ENCODE measurements around the gene COPB2. TPM values are rescaled to one million over a fixed set of nuclear protein-coding genes. Genes with fewer than 3 reads are reported as not detected.
"Not testable (repeated sequence)": the region's sequence is repeated elsewhere in the genome, so short reads cannot be mapped to it uniquely, and the experiment has no call there.

The COPB2 gene
- total RNA-seq, 4 donors from 2014 or later, result 69.7 to 103 (median 87.2) TPM

GRCh38 chr3:139343895-139344856, 45.3 kb downstream of the COPB2 start, which contains the start of gene MRPS22:
TSS of gene MRPS22 (plus strand) at chr3:139344020. CDS start at chr3:139344027, 7 bp downstream.
- Histone ChIP-seq H3K9me3 (no peaks in the 10 kb centered on the region), H3K4me1 (peaks cover 0 to 21% (median 2%) of the 10 kb centered on the region in 4 donors), H3K27me3 (no peaks in the 10 kb centered on the region), H3K27ac (peak within 1 kb of the TSS; percentile 80 to 94 (median 84)), H3K4me3 (peak within 1 kb of the TSS; percentile 72 to 96 (median 86)), H3K36me3 (peaks cover 0 to 33% (median 0%) of the 10 kb centered on the region in 3 donors)
- TF ChIP-seq POLR2A (IDR thresholded peaks at IDR 0.05) (peak; percentile 11 to 42), CTCF (IDR thresholded peaks at IDR 0.05) (no peak)
- DNase-seq, result peak; percentile 81 to 93 (median 84)

GRCh38 chr3:139342054-139342453, 47.4 kb downstream of the COPB2 start:
- H3K4me1 ChIP-seq, result peaks cover 0 to 21% (median 2%) of the 10 kb centered on the region in 4 donors
- no peak for DNase-seq
- no peaks in the 10 kb centered on the region for H3K9me3 ChIP-seq
- TF ChIP-seq POLR2A (IDR thresholded peaks at IDR 0.05) (no peak), CTCF (IDR thresholded peaks at IDR 0.05) (no peak)
- no peaks in the 10 kb centered on the region for H3K27me3 ChIP-seq
- H3K4me3 ChIP-seq, result no peak overlapping the region
- peaks cover 0 to 12% (median 0%) of the 10 kb centered on the region in 3 donors for H3K36me3 ChIP-seq
- no peak overlapping the region for H3K27ac ChIP-seq

GRCh38 chr3:139340784-139341183, 48.7 kb downstream of the COPB2 start:
- DNase-seq, result no peak
- H3K9me3 ChIP-seq, result no peaks in the 10 kb centered on the region
- no peak overlapping the region for H3K27ac ChIP-seq
- no peaks in the 10 kb centered on the region for H3K27me3 ChIP-seq
- no peak overlapping the region for H3K4me3 ChIP-seq
- peaks cover 0 to 14% (median 2%) of the 10 kb centered on the region in 4 donors for H3K4me1 ChIP-seq
- H3K36me3 ChIP-seq, result no peaks in the 10 kb centered on the region
- no peak for TF ChIP-seq POLR2A (IDR thresholded peaks at IDR 0.05)
- TF ChIP-seq CTCF (IDR thresholded peaks at IDR 0.05), result no peak

GRCh38 chr3:139339219-139339906, 50.1 kb downstream of the COPB2 start:
- H3K9me3 ChIP-seq, result no peaks in the 10 kb centered on the region
- no peak for TF ChIP-seq CTCF (IDR thresholded peaks at IDR 0.05)
- no peak for TF ChIP-seq POLR2A (IDR thresholded peaks at IDR 0.05)
- no peaks in the 10 kb centered on the region for H3K27me3 ChIP-seq
- H3K4me1 ChIP-seq, result peaks cover 0 to under 1% (median 0%) of the 10 kb centered on the region in 4 donors
- no peaks in the 10 kb centered on the region for H3K36me3 ChIP-seq
- H3K4me3 ChIP-seq, result no peak overlapping the region
- no peak for DNase-seq
- no peak overlapping the region for H3K27ac ChIP-seq

- DNase-seq, result no peak
- Histone ChIP-seq H3K9me3 (no peaks in the 10 kb centered on the region), H3K4me3 (no peak overlapping the region), H3K27ac (no peak overlapping the region), H3K36me3 (no peaks in the 10 kb centered on the region), H3K27me3 (no peaks in the 10 kb centered on the region), H3K4me1 (no peaks in the 10 kb centered on the region)
- TF ChIP-seq POLR2A (IDR thresholded peaks at IDR 0.05) (no peak), CTCF (IDR thresholded peaks at IDR 0.05) (no peak)
Measured at GRCh38 chr3:139338405-139338804, 51.0 kb downstream of the COPB2 start.

GRCh38 chr3:139334675-139335074, 54.8 kb downstream of the COPB2 start:
- H3K36me3 ChIP-seq, DNase-seq, H3K27me3 ChIP-seq, H3K27ac ChIP-seq, H3K9me3 ChIP-seq, H3K4me1 ChIP-seq, H3K4me3 ChIP-seq: not testable (repeated sequence)
